Measurements from ENCODE around the gene TRIP4. TPM values are rescaled to one million over a fixed set of nuclear protein-coding genes. Genes with fewer than 3 reads are reported as not detected.

Gene TRIP4
- total and polyA plus RNA-seq, 9 of the 15 experiments (the other 6 are each of a cell fraction or from before 2014, with no cell fraction given) = 7.6 to 23.3 (median 16.7) TPM

DNA sequence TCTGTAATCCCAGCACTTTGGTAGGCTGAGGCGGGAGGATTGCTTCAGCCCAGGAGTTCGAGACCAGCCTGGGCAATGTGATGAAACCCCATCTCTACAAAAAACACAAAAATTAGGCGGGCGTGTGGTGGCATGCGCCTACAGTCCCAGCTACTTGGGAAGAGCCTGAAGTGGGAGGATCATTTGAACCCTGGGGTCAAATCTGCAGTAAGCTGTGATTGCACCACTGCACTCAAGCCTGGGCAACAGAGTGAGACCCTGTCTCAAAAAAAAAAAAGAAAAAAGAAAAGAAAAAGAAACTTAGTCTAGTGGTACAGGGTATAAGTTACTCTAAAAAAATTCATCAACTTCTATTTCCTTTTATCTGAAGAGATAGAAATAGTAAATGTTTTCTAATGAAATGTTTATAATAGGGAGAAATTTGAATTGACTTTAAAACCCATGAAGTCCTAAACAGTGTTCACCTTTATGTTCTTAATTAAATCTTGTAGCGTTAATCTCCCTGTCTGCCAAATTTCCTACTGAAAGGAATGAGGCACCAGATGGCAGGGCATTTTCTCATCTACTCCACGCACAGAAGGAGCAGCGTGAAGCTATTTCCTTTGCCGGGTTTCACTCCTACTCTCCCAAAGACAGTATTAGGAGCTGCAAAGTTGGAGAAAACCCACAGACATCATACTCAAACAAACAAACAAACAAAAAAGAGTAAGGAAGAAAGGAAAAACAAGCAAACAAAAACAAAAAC lies 8.2 kb upstream of the TRIP4 start:
- Histone ChIP-seq H3K36me3 (ENCODE audit: control insufficient read depth, insufficient read depth, low read length) (peaks cover 45% of the 10 kb centered on the region), H3K9me3 (replicated peaks; ENCODE audit: control insufficient read depth, insufficient read depth, low read depth, low read length) (no peaks in the 10 kb centered on the region), H3K27ac (ENCODE audit: extremely low read depth, low read depth, low read length) (no peak overlapping the region), H3K4me3 (peak overlapping the region; percentile 74), H3K9me1 (ENCODE audit: control insufficient read depth, insufficient read depth, low read length) (no peaks in the 10 kb centered on the region), H2AFZ (ENCODE audit: low read depth, low read length) (no peak overlapping the region), H3K79me2 (ENCODE audit: control insufficient read depth, insufficient read depth, low read length) (peaks cover 48% of the 10 kb centered on the region), H4K20me1 (replicated peaks; ENCODE audit: control insufficient read depth, insufficient read depth, low read length) (0 out of 2 replicates have a peak, but pooled peaks cover 3% of the 10 kb centered on the region), H3K9ac (ENCODE audit: insufficient read depth in 1 of 2, low read depth in 2 of 2, low read length in 2 of 2) (peak overlapping the region; percentile 31 to 55; a peak in 3 of 4 replicates), H3K4me1 (replicated peaks in 1 of 2; ENCODE audit: control insufficient read depth in 2 of 2, insufficient read depth in 2 of 2, low read length in 2 of 2) (peaks cover 5 to 12% of the 10 kb centered on the region in 2 experiments; a peak in 4 of 5 replicates), H3K27me3 (ENCODE audit: control insufficient read depth in 2 of 2, insufficient read depth in 2 of 2, low read length in 2 of 2) (no peaks in the 10 kb centered on the region), H3K4me2 (ENCODE audit: insufficient read depth, low read length) (peak overlapping the region; percentile 95)
- FAIRE-seq = no peak
- intact Hi-C loops (cut with micrococcal nuclease) (no loop called here), in situ Hi-C loops (cut with MboI) (no loop called here)
- 41% methylated on average over 9 of the region's 9 CpGs for WGBS (ENCODE audit: insufficient coverage, low coverage, missing lambda C conversion rate)
- POLR2A ChIA-PET = interaction anchor here (0.5 to 3.3 kb wide), 8 partner anchors 10 to 308 kb away, joined by 3 to 29 read pairs (median 4); no protein-coding TSS in a partner anchor
- CTCF ChIA-PET (ENCODE audit: low intra/inter-chr PET ratio) = no interaction called here
- no TSS peak for BruUV-seq (replicated peaks)
- DNase-seq (ENCODE audit: extremely low read depth in 1 of 4, low spot score in 3 of 4) = no peak
- no peak for ATAC-seq
- TF ChIP-seq PREB (CRISPR knock-in tag; IDR thresholded peaks at IDR 0.05) = no peak
- no peak for TF ChIP-seq ZNF778 (CRISPR knock-in tag; IDR thresholded peaks at IDR 0.05)
- no peak for TF ChIP-seq ARHGAP35 (IDR thresholded peaks at IDR 0.05; ENCODE audit: partially characterized antibody)
- TF ChIP-seq, protein P1, sequence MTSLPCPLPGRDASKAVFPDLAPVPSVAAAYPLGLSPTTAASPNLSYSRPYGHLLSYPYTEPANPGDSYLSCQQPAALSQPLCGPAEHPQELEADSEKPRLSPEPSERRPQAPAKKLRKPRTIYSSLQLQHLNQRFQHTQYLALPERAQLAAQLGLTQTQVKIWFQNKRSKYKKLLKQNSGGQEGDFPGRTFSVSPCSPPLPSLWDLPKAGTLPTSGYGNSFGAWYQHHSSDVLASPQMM (CRISPR knock-in tag; IDR thresholded peaks at IDR 0.05) = no peak
- TF ChIP-seq JUNB (CRISPR knock-in tag; conservative IDR thresholded peaks at IDR 0.05) = no peak
- peak; percentile 86 for TF ChIP-seq ZNF121 (CRISPR knock-in tag; conservative IDR thresholded peaks at IDR 0.05)
- TF ChIP-seq, protein P2, sequence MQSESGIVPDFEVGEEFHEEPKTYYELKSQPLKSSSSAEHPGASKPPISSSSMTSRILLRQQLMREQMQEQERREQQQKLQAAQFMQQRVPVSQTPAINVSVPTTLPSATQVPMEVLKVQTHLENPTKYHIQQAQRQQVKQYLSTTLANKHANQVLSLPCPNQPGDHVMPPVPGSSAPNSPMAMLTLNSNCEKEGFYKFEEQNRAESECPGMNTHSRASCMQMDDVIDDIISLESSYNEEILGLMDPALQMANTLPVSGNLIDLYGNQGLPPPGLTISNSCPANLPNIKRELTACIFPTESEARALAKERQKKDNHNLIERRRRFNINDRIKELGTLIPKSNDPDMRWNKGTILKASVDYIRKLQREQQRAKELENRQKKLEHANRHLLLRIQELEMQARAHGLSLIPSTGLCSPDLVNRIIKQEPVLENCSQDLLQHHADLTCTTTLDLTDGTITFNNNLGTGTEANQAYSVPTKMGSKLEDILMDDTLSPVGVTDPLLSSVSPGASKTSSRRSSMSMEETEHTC (IDR thresholded peaks at IDR 0.05) = no peak
- TF ChIP-seq, protein P3, sequence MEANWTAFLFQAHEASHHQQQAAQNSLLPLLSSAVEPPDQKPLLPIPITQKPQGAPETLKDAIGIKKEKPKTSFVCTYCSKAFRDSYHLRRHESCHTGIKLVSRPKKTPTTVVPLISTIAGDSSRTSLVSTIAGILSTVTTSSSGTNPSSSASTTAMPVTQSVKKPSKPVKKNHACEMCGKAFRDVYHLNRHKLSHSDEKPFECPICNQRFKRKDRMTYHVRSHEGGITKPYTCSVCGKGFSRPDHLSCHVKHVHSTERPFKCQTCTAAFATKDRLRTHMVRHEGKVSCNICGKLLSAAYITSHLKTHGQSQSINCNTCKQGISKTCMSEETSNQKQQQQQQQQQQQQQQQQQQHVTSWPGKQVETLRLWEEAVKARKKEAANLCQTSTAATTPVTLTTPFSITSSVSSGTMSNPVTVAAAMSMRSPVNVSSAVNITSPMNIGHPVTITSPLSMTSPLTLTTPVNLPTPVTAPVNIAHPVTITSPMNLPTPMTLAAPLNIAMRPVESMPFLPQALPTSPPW (CRISPR knock-in tag; IDR thresholded peaks at IDR 0.05) = no peak
- TF ChIP-seq ZBTB34 (CRISPR knock-in tag; IDR thresholded peaks at IDR 0.05) = no peak
- no peak for TF ChIP-seq SUPT5H (IDR thresholded peaks at IDR 0.05)
- TF ChIP-seq RBFOX2 (IDR thresholded peaks at IDR 0.05; ENCODE audit: low read depth, low read length) = peak; percentile 35; the same call in 1 of the 2 replicates
- TF ChIP-seq NFE2 (IDR thresholded peaks at IDR 0.05; ENCODE audit: low read depth) = no peak
- TF ChIP-seq KDM1A (IDR thresholded peaks at IDR 0.05) = peak; percentile 49 to 68
- no peak for TF ChIP-seq SLC30A9 (CRISPR knock-in tag; IDR thresholded peaks at IDR 0.05)
- no peak for TF ChIP-seq ELF2 (CRISPR knock-in tag; IDR thresholded peaks at IDR 0.05)
- peak; percentile 38; the same call in 1 of the 2 replicates for TF ChIP-seq BCOR (IDR thresholded peaks at IDR 0.05)

Measured in K562 (cell line).